HG03108 (cell line): ENCODE data around the gene MYO7A.
"Not testable (repeated sequence)": the region's sequence is repeated elsewhere in the genome, so short reads cannot be mapped to it uniquely, and the experiment has no call there.

Experiments
- ATAC-seq: cut with Tn5 transposase; IDR thresholded peaks from one replicate; pipeline ENCODE4 v1.9.1; 2021; ENCODE audit warnings: moderate library complexity; ENCODE audit not compliant: unreplicated experiment

The MYO7A gene

GRCh38 chr11:77092382-77092781 lies 35.7 kb upstream of the MYO7A start:
- ATAC-seq, result no peak

GRCh38 chr11:77093056-77093891 lies 34.8 kb upstream of the MYO7A start:
- ATAC-seq, result no peak

- ATAC-seq, result no peak
Observed at GRCh38 chr11:77093987-77094840, 33.8 kb upstream of the MYO7A start.

- ATAC-seq, result no peak
Observed at GRCh38 chr11:77094841-77095365, 33.1 kb upstream of the MYO7A start.

- ATAC-seq, result no peak
Observed at GRCh38 chr11:77095551-77096490, 32.2 kb upstream of the MYO7A start.

GRCh38 chr11:77096591-77097019 lies 31.4 kb upstream of the MYO7A start:
- ATAC-seq, result no peak

- not testable (repeated sequence) for ATAC-seq
Observed at GRCh38 chr11:77097180-77097579, 30.9 kb upstream of the MYO7A start.

- no peak for ATAC-seq
Observed at GRCh38 chr11:77100166-77101042, 27.6 kb upstream of the MYO7A start.

- no peak for ATAC-seq
Observed at GRCh38 chr11:77101043-77101537, 27.0 kb upstream of the MYO7A start.

- ATAC-seq, result no peak
Observed at GRCh38 chr11:77102246-77103210, 25.5 kb upstream of the MYO7A start, which contains the start of gene OMP. TSS of gene OMP (plus strand) at chr11:77102840. CDS start at chr11:77102840, 0 bp downstream.

- ATAC-seq, result no peak
Observed at GRCh38 chr11:77103319-77103718, 24.7 kb upstream of the MYO7A start.

- no peak for ATAC-seq
Observed at GRCh38 chr11:77104727-77105126, 23.3 kb upstream of the MYO7A start.

GRCh38 chr11:77106321-77106720 lies 21.7 kb upstream of the MYO7A start:
- no peak for ATAC-seq

GRCh38 chr11:77106759-77107158 lies 21.3 kb upstream of the MYO7A start:
- ATAC-seq, result no peak

- ATAC-seq, result no peak
Observed at GRCh38 chr11:77107950-77108349, 20.1 kb upstream of the MYO7A start.

GRCh38 chr11:77108436-77108835 lies 19.6 kb upstream of the MYO7A start:
- no peak for ATAC-seq

- no peak for ATAC-seq
Observed at GRCh38 chr11:77109236-77110019, 18.6 kb upstream of the MYO7A start.
